Loucy (cell line): Measurements from ENCODE around the gene LRRC45.

Experiments
- H2AFZ ChIP-seq: fragments of 200-600 bp; sonication (generic); 2 replicates; pipeline ENCODE4 v1.6.0; 2016; ENCODE audit warnings: antibody characterized with exemption, mild to moderate bottlenecking, low read length, moderate library complexity
- H3F3A ChIP-seq: fragments of 200-600 bp; 2 replicates; pipeline ENCODE4 v1.6.0; 2016; ENCODE audit warnings: antibody characterized with exemption, low read depth, mild to moderate bottlenecking
- H3K27me3 ChIP-seq: fragments of 200-600 bp; sonication (generic); 2 replicates; pipeline ENCODE4 v1.6.1; 2014; ENCODE audit warnings: low read length, mild to moderate bottlenecking; ENCODE audit not compliant: insufficient read depth, poor library complexity, severe bottlenecking
- H3K36me3 ChIP-seq: fragments of 200-600 bp; sonication (generic); 2 replicates; pipeline ENCODE4 v1.6.1; 2016; ENCODE audit warnings: low read length; ENCODE audit not compliant: insufficient read depth
- H3K4me1 ChIP-seq: fragments of 200-600 bp; sonication (generic); 2 replicates; pipeline ENCODE4 v1.5.1; 2014; ENCODE audit warnings: low read length, mild to moderate bottlenecking; ENCODE audit not compliant: insufficient read depth, poor library complexity, severe bottlenecking
- H3K4me2 ChIP-seq: fragments of 200-600 bp; sonication (generic); 2 replicates; pipeline ENCODE4 v1.6.0; 2014; ENCODE audit warnings: antibody characterized with exemption, low read length, low read depth, mild to moderate bottlenecking; ENCODE audit not compliant: poor library complexity, severe bottlenecking
- H3K4me3 ChIP-seq: fragments of 200-600 bp; sonication (generic); 2 replicates; pipeline ENCODE4 v1.5.1; 2014; ENCODE audit warnings: low read length, mild to moderate bottlenecking, mixed read lengths; ENCODE audit not compliant: poor library complexity, severe bottlenecking
- H3K79me2 ChIP-seq: fragments of 200-600 bp; sonication (generic); 2 replicates; pipeline ENCODE4 v1.6.1; 2014; ENCODE audit warnings: low read length; ENCODE audit not compliant: insufficient read depth
- H3K9ac ChIP-seq: fragments of 200-600 bp; sonication (generic); 2 replicates; pipeline ENCODE4 v1.6.0; 2014; ENCODE audit warnings: mild to moderate bottlenecking, low read depth, low read length, moderate library complexity; ENCODE audit not compliant: poor library complexity, severe bottlenecking
- H3K9me2 ChIP-seq: fragments of 200-600 bp; sonication (generic); replicated peaks from 2 replicates; pipeline ENCODE4 v1.6.1; 2016; ENCODE audit warnings: low read depth, low read length, mixed read lengths
- H3K9me3 ChIP-seq: fragments of 200-600 bp; sonication (generic); 2 replicates; pipeline ENCODE4 v1.6.1; 2014; ENCODE audit warnings: mild to moderate bottlenecking, antibody characterized with exemption, low read length, low read depth; ENCODE audit not compliant: insufficient read depth
- H4K20me1 ChIP-seq: fragments of 200-600 bp; sonication (generic); 2 replicates; pipeline ENCODE4 v1.6.0; 2014; ENCODE audit warnings: antibody characterized with exemption, low read length, mild to moderate bottlenecking; ENCODE audit not compliant: insufficient read depth, poor library complexity, severe bottlenecking
- CTCF ChIP-seq: fragments of 200-600 bp; sonication (generic); conservative IDR thresholded peaks from 2 replicates; pipeline ENCODE4 v1.5.1; 2014; ENCODE audit warnings: mild to moderate bottlenecking, antibody characterized with exemption, low read length
- EZH2phosphoT487 ChIP-seq: fragments of 200-600 bp; IDR thresholded peaks from 2 replicates; pipeline ENCODE4 v1.6.1; 2018; ENCODE audit warnings: antibody characterized with exemption, mild to moderate bottlenecking, moderate library complexity, borderline replicate concordance

Gene LRRC45

DNA sequence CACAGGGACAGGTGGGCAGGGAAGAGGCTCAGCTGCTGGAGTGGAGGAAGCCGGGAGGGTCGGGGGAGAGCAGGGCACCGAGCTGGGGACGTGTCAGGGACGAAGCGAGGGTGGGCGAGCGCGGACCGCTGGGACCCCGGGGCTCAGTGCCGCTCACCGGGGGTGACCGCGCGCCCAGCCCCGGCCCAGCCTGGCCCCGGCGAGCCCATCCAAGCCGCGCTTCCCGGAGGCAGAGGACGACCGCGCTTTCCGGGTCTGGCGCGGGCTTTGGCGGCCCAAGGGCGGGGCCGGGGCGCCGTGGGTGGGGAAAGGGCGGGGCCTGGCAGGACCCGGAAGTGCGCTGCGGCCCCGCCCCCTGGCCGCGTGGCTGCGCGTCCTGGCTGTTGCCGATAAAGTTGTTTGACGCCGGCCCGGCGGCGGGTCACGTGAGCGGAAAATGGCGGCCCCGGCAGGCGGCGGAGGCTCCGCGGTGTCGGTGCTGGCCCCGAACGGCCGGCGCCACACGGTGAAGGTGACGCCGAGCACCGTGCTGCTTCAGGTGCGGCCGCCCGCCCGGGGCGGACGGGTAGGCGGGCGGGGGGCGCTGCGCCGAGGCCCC, 45.8 kb upstream of the LRRC45 start, which contains the start of gene ASPSCR1:
Gene ASPSCR1, plus strand, starts transcription at position 419 of the 598 bp plus-strand sequence. Its CDS starts 18 bp downstream, at position 437.
- H3K9me3 ChIP-seq: no peaks in the 10 kb centered on the region
- peaks cover 8% of the 10 kb centered on the region; the same call in 1 of the 2 replicates for H3K79me2 ChIP-seq
- no peak for TF ChIP-seq CTCF
- no peak for TF ChIP-seq EZH2phosphoT487
- H3K36me3 ChIP-seq: no peaks in the 10 kb centered on the region
- peak within 1 kb of the TSS; percentile 81 for H3K4me3 ChIP-seq
- no peaks in the 10 kb centered on the region for H3K27me3 ChIP-seq
- peaks cover 10% of the 10 kb centered on the region for H4K20me1 ChIP-seq
- no peaks in the 10 kb centered on the region for H3K9me2 ChIP-seq
- peak within 1 kb of the TSS; percentile 84 for H3K9ac ChIP-seq
- H3F3A ChIP-seq: no peaks in the 10 kb centered on the region
- H3K4me2 ChIP-seq: peak within 1 kb of the TSS; percentile 95
- peak within 1 kb of the TSS; percentile 95 for H2AFZ ChIP-seq
- peaks cover 45% of the 10 kb centered on the region for H3K4me1 ChIP-seq

DNA sequence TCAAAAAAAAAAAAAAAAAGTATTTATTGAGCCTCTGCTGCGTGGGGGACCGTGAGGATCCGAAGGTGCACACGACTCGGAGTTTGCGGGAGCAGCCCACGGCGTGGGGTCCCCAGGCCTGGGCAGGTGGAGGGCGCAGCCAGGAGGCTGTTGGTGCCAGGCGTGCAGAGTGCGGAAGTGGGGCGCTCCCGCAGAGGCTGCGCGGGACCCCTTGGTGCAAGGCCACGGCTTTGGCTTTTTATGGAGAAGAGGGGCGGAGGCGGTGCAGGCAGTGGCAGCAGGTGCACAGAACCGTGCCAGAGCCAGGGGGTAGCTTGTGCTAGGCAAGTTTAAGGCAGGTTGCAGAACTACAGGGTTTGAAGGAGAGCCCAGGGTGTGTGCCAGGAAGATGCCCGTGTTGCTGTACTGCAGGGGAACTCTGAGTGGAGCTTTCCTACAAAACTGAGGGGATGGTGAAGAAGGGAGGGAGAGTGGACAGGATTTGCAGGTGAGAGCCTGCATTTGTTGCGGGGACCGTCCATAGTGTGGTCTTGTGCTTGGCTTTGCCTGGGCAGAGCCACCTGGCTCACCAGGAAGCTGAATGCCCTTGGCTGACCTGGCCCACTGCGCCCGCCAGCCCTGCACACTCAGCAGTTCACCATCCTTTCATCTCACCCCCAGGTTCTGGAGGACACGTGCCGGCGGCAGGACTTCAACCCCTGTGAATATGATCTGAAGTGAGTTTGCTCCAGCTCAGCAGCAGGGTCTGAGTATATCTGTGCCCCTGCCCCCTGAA, 44.4 kb upstream of the LRRC45 start:
- peak overlapping the region; percentile 78 for H3K4me2 ChIP-seq
- H4K20me1 ChIP-seq: peaks cover 10% of the 10 kb centered on the region
- H3K79me2 ChIP-seq: peaks cover 8% of the 10 kb centered on the region; the same call in 1 of the 2 replicates
- H3K9me3 ChIP-seq: no peaks in the 10 kb centered on the region
- H3K9me2 ChIP-seq: no peaks in the 10 kb centered on the region
- no peaks in the 10 kb centered on the region for H3F3A ChIP-seq
- H3K36me3 ChIP-seq: no peaks in the 10 kb centered on the region
- H3K27me3 ChIP-seq: no peaks in the 10 kb centered on the region
- no peak for TF ChIP-seq CTCF
- no peak for TF ChIP-seq EZH2phosphoT487
- H3K4me3 ChIP-seq: peak overlapping the region; percentile 81
- H3K4me1 ChIP-seq: peaks cover 45% of the 10 kb centered on the region
- no peak overlapping the region for H2AFZ ChIP-seq
- H3K9ac ChIP-seq: peak overlapping the region; percentile 84

GRCh38 chr17:81980122-81980521, 43.0 kb upstream of the LRRC45 start:
- Histone ChIP-seq H4K20me1 (peaks cover 10% of the 10 kb centered on the region), H3K27me3 (no peaks in the 10 kb centered on the region), H3F3A (no peaks in the 10 kb centered on the region), H3K4me3 (peak overlapping the region; percentile 2), H2AFZ (no peak overlapping the region), H3K36me3 (peaks cover 3% of the 10 kb centered on the region; the same call in 1 of the 2 replicates), H3K4me1 (peaks cover 45% of the 10 kb centered on the region), H3K4me2 (peak overlapping the region; percentile 23), H3K9me3 (no peaks in the 10 kb centered on the region), H3K9ac (no peak overlapping the region), H3K9me2 (no peaks in the 10 kb centered on the region), H3K79me2 (peaks cover 8% of the 10 kb centered on the region; the same call in 1 of the 2 replicates)
- TF ChIP-seq EZH2phosphoT487: no peak
- no peak for TF ChIP-seq CTCF
